GM12878 (cell line): Measurements from ENCODE around the gene NEO1. TPM values are rescaled to one million over a fixed set of nuclear protein-coding genes. Genes with fewer than 3 reads are reported as not detected.

Source experiments
- ATAC-seq: fragments of 200-7000 bp; cut with Tn5 transposase; 3 replicates; pipeline ENCODE4 v1.9.1; 2020; ENCODE audit warnings: mild to moderate bottlenecking, moderate library complexity
- BruUV-seq: library from RNA; stranded (reverse); fragments of 400-500 nt; replicated peaks from 2 replicates; lab custom pipeline; 2021; lab: Mats Ljungman, UMichigan
- CTCF ChIA-PET: fragments of 300-600 bp; sonication (Branson Sonifier 250); formaldehyde crosslinking; extraction: SDS; loops from one replicate; lab custom pipeline; 2021; ENCODE audit warnings: inconsistent platforms; lab: Yijun Ruan, JAX
- POLR2A ChIA-PET: fragments of 350-600 bp; formaldehyde crosslinking; extraction: SDS; loops from one replicate; lab custom pipeline; 2021; ENCODE audit warnings: inconsistent platforms; lab: Charles Lee
- RAD21 ChIA-PET: fragments of 300-600 bp; sonication (Branson Sonifier 250); formaldehyde crosslinking; loops from one replicate; lab custom pipeline; 2023; ENCODE audit warnings: antibody characterized with exemption; ENCODE audit not compliant: unreplicated experiment; lab: Charles Lee
- SMC1A ChIA-PET: fragments of 300-600 bp; sonication (Branson Sonifier 250); formaldehyde crosslinking; loops from one replicate; lab custom pipeline; 2023; ENCODE audit not compliant: unreplicated experiment, uncharacterized antibody; lab: Charles Lee
- DNase-seq: peaks from one replicate; pipeline ENCODE4 v3.0.0-alpha.2; 2011; ENCODE audit warnings: low read depth, low spot score
- FAIRE-seq: peaks from 3 replicates; lab custom pipeline; 2011; peaks lifted over from hg19 to GRCh38; lab: Jason Lieb, UNC
- H2AFZ ChIP-seq: 2 replicates; pipeline ENCODE4 v1.6.0; 2011; ENCODE audit warnings: low read depth, low read length, control low read depth; ENCODE audit not compliant: control insufficient read depth
- H3K27ac ChIP-seq: 2 replicates; pipeline ENCODE4 v1.5.1; 2011; ENCODE audit warnings: control low read depth; ENCODE audit not compliant: control insufficient read depth, insufficient read depth
- H3K27me3 ChIP-seq, 2 experiments: replicated peaks in 1 of 2; 2 replicates each; pipeline versions ENCODE4 v1.6.0 to v1.6.1; 2011; ENCODE audit warnings: low read length in 1 of 2; ENCODE audit not compliant: control insufficient read depth in 2 of 2, insufficient read depth in 2 of 2
- H3K36me3 ChIP-seq, 2 experiments: 2 replicates each; pipeline ENCODE4 v1.5.1; 2011; ENCODE audit warnings: low read length in 1 of 2; ENCODE audit not compliant: control insufficient read depth in 2 of 2, insufficient read depth in 2 of 2
- H3K4me1 ChIP-seq: 2 replicates; pipeline ENCODE4 v1.6.1; 2011; ENCODE audit warnings: mild to moderate bottlenecking, low read length, moderate library complexity, mixed read lengths; ENCODE audit not compliant: control insufficient read depth, insufficient read depth
- H3K4me2 ChIP-seq: 2 replicates; pipeline ENCODE4 v1.6.0; 2011; ENCODE audit warnings: control low read depth; ENCODE audit not compliant: control insufficient read depth, insufficient read depth
- H3K4me3 ChIP-seq: fragments of 200-600 bp; sonication (generic); 2 replicates; pipeline ENCODE4 v1.5.1; 2016
- H3K79me2 ChIP-seq: 2 replicates; pipeline ENCODE4 v1.6.0; 2011; ENCODE audit warnings: low read length; ENCODE audit not compliant: control insufficient read depth, insufficient read depth
- H3K9ac ChIP-seq: 2 replicates; pipeline ENCODE4 v1.8.0; 2011; ENCODE audit warnings: low read length, control low read depth, mixed read lengths; ENCODE audit not compliant: control insufficient read depth, insufficient read depth
- H3K9me3 ChIP-seq: replicated peaks from 3 replicates; pipeline ENCODE4 v1.5.1; 2011; ENCODE audit warnings: mild to moderate bottlenecking, low read length; ENCODE audit not compliant: control insufficient read depth, insufficient read depth
- H4K20me1 ChIP-seq: 2 replicates; pipeline ENCODE4 v1.6.0; 2011; ENCODE audit not compliant: control insufficient read depth, insufficient read depth
- ATF2 ChIP-seq: IDR thresholded peaks from 2 replicates; pipeline ENCODE4 v1.6.1; 2012; ENCODE audit warnings: low read length, inconsistent platforms
- BCL3 ChIP-seq: IDR thresholded peaks from 2 replicates; pipeline ENCODE4 v1.6.1; 2011; ENCODE audit warnings: borderline replicate concordance, low read depth, mild to moderate bottlenecking, moderate library complexity, low read length; ENCODE audit not compliant: insufficient read depth, poor library complexity, severe bottlenecking
- BHLHE40 ChIP-seq, 2 experiments: fragments of 450-650 bp in 1 of 2; IDR thresholded peaks; 2 replicates each; pipeline ENCODE4 v1.6.1; 2011 to 2017; ENCODE audit warnings: low read depth in 2 of 2, borderline replicate concordance in 1 of 2, improper control_type of control experiment in 1 of 2, low read length in 1 of 2, mild to moderate bottlenecking in 1 of 2
- HCFC1 ChIP-seq: fragments of 150-350 bp; IDR thresholded peaks from 2 replicates; pipeline ENCODE4 v1.6.1; 2014; ENCODE audit warnings: low read length
- HDAC6 ChIP-seq: fragments of 200-600 bp; sonication (generic); IDR thresholded peaks from one replicate; pipeline ENCODE4 v1.8.0; 2017; ENCODE audit warnings: antibody characterized with exemption; ENCODE audit not compliant: unreplicated experiment
- JUNB ChIP-seq: IDR thresholded peaks from 2 replicates; pipeline ENCODE4 v1.6.1; 2016; ENCODE audit warnings: antibody characterized with exemption, mild to moderate bottlenecking
- NKRF ChIP-seq: fragments of 450-650 bp; conservative IDR thresholded peaks from 2 replicates; pipeline ENCODE4 v1.6.1; 2017; ENCODE audit warnings: mild to moderate bottlenecking, moderate library complexity
- NRF1 ChIP-seq: conservative IDR thresholded peaks from 2 replicates; pipeline ENCODE4 v1.6.1; 2011; ENCODE audit warnings: mild to moderate bottlenecking, low read depth, low read length, improper control_type of control experiment
- YBX1 ChIP-seq: fragments of 450-650 bp; IDR thresholded peaks from 2 replicates; pipeline ENCODE4 v1.6.1; 2016; ENCODE audit warnings: antibody characterized with exemption
- YY1 ChIP-seq: IDR thresholded peaks from 2 replicates; pipeline ENCODE4 v1.6.1; 2011; ENCODE audit warnings: low read depth, mild to moderate bottlenecking, low read length
- ZBTB33 ChIP-seq: fragments of 450-650 bp; IDR thresholded peaks from 2 replicates; pipeline ENCODE4 v1.6.1; 2017; ENCODE audit warnings: mild to moderate bottlenecking
- ZNF24 ChIP-seq: fragments of 450-650 bp; IDR thresholded peaks from 2 replicates; pipeline ENCODE4 v1.6.1; 2017; ENCODE audit warnings: antibody characterized with exemption, mild to moderate bottlenecking
- WGBS: methylation state at CpG from one replicate; pipeline ENCODE4 v1.1.6; 2016; ENCODE audit warnings: low lambda C conversion rate; ENCODE audit not compliant: insufficient replicate concordance, insufficient coverage; ENCODE audit errors: missing lambda C conversion rate; 5-methylcytosine and 5-hydroxymethylcytosine counted together
- in situ Hi-C: fragments of 300-500 bp; cut with MboI; formaldehyde crosslinking; loops from 9 replicates; pipeline ENCODE4 v1.14.3; 2018; ENCODE audit warnings: mixed read lengths
- intact Hi-C: fragments of 100-400 bp; cut with micrococcal nuclease; formaldehyde crosslinking; loops from one replicate; pipeline ENCODE4 v1.14.2; 2022; ENCODE audit not compliant: unreplicated experiment
- polyA plus RNA-seq, 11 experiments: library from polyadenylated mRNA; depleted of rRNA in 4 of 11; unstranded in 6 of 11; stranded (reverse) in 5 of 11; fragments of >200 nt; fragmentation: Nextera tagmentation in 4 of 11; fragmentation: Illumina TruSeq in 1 of 11; extraction: Ambion mirVana in 4 of 11; extraction: Trizol in 1 of 11; gene quantifications; 1 replicate in 1 of 11; 2 replicates in 10 of 11; pipeline versions ENCODE4 v1.2.1 to v1.2.3, GENCODE V29; 2011 to 2016; ENCODE audit warnings: inconsistent platforms in 2 of 11, missing spikeins in 2 of 11, low read depth in 1 of 11
- total RNA-seq, 4 experiments: library from RNA; depleted of rRNA in 3 of 4; stranded (reverse); fragments of >200 nt in 3 of 4; fragmentation: Illumina TruSeq in 1 of 4; extraction: Trizol in 1 of 4; gene quantifications; 2 replicates each; pipeline versions ENCODE4 v1.2.1 to v1.2.3, GENCODE V29; 2013 to 2021
- TF ChIP-seq, protein P1 (sequence below), 3 experiments: IDR thresholded peaks in 2 of 3; conservative IDR thresholded peaks in 1 of 3; 2 replicates each; pipeline ENCODE4 v1.5.1; 2011; ENCODE audit warnings: low read depth in 3 of 3, low read length in 3 of 3, mild to moderate bottlenecking in 3 of 3, control low read depth in 2 of 3, moderate library complexity in 2 of 3, inconsistent platforms in 1 of 3, mixed read lengths in 1 of 3; ENCODE audit not compliant: control insufficient read depth in 2 of 3, insufficient read depth in 1 of 3; ENCODE audit errors: extremely low read depth in 1 of 3

The NEO1 gene
- total and polyA plus RNA-seq, 10 of the 15 experiments (the other 5 are each of a cell fraction or from before 2014, with no cell fraction given): 0.03 to 2.0 (median 0.32) TPM

DNA sequence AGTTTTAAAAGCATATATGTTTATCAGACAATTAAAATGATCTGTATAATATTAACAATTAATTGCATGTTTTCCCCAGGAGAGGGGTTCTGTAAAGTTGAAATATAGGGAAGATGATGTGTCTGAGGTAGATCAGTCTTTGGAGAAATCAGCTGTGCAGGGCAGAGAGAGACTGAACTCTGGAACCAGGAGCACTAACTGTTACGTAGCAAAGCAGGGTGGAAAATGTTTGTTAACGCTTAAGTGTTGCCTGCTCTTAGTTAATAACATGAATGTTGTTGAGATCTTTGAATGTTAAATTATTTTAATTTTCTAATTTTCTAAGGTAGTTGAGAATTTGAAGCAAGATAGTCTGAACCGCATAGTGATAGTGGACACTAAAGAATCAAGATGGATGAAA lies 57.5 kb downstream of the NEO1 start (continued):
- TF ChIP-seq, protein P1, sequence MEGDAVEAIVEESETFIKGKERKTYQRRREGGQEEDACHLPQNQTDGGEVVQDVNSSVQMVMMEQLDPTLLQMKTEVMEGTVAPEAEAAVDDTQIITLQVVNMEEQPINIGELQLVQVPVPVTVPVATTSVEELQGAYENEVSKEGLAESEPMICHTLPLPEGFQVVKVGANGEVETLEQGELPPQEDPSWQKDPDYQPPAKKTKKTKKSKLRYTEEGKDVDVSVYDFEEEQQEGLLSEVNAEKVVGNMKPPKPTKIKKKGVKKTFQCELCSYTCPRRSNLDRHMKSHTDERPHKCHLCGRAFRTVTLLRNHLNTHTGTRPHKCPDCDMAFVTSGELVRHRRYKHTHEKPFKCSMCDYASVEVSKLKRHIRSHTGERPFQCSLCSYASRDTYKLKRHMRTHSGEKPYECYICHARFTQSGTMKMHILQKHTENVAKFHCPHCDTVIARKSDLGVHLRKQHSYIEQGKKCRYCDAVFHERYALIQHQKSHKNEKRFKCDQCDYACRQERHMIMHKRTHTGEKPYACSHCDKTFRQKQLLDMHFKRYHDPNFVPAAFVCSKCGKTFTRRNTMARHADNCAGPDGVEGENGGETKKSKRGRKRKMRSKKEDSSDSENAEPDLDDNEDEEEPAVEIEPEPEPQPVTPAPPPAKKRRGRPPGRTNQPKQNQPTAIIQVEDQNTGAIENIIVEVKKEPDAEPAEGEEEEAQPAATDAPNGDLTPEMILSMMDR (IDR thresholded peaks at IDR 0.05 in 2 of 3, conservative IDR thresholded peaks at IDR 0.05 in 1 of 3; ENCODE audit: control insufficient read depth in 2 of 3, extremely low read depth in 1 of 3, insufficient read depth in 1 of 3, low read depth in 3 of 3, low read length in 3 of 3): no peak
- TF ChIP-seq NKRF (no peak), HDAC6 (no peak)
- TF ChIP-seq, all 136 proteins: peak for 0

DNA sequence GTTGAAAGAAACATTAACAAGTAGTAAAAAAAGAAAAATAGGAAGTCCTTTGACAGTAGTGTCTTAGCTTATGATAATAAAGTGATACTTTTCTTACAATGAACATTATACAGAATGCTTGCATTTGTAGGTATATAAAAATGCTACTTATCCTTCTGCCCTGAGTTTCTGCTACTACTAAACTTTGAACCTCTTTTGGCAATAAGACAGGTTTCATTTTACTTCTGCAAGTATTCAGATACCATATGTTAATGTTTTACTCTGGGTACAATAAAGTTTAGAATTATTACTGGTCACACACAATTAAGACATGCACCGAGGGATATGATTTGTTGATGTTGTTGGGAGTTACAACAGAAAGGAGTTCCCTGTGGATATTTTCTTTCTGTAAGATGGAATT lies 57.9 kb downstream of the NEO1 start:
- Histone ChIP-seq H2AFZ (no peak overlapping the region), H3K27ac (no peak overlapping the region), H3K27me3 (no peaks in the 10 kb centered on the region), H3K4me2 (no peak overlapping the region), H3K4me3 (no peak overlapping the region), H3K36me3 (no peaks in the 10 kb centered on the region), H4K20me1 (no peaks in the 10 kb centered on the region), H3K9ac (no peak overlapping the region), H3K9me3 (no peaks in the 10 kb centered on the region), H3K4me1 (no peaks in the 10 kb centered on the region), H3K79me2 (no peaks in the 10 kb centered on the region)
- POLR2A ChIA-PET: no interaction called here
- DNase-seq (no peak), FAIRE-seq (no peak), ATAC-seq (no peak)
- BruUV-seq: no TSS peak
- WGBS: 44% methylated on average over 1 of the region's 1 CpG
- in situ Hi-C loops (no loop called here), intact Hi-C loops (no loop called here)
- SMC1A ChIA-PET: no interaction called here
- CTCF ChIA-PET: interaction anchor here (1.3 kb wide), 1 partner anchor 158 kb away, joined by 3 read pairs; no protein-coding TSS in a partner anchor
- RAD21 ChIA-PET: no interaction called here
- no peak for TF ChIP-seq BHLHE40 (IDR thresholded peaks at IDR 0.05; ENCODE audit: borderline replicate concordance in 1 of 2, low read depth in 2 of 2, low read length in 1 of 2)
- no peak for TF ChIP-seq JUNB
- no peak for TF ChIP-seq BCL3
- no peak for TF ChIP-seq HCFC1
- TF ChIP-seq NRF1: no peak
- no peak for TF ChIP-seq ATF2
- TF ChIP-seq ZBTB33: no peak
- TF ChIP-seq YY1: no peak
- no peak for TF ChIP-seq ZNF24
- TF ChIP-seq YBX1: no peak
